ENCODE results near the gene ACTRT1. TPM values are rescaled to one million over a fixed set of nuclear protein-coding genes. Genes with fewer than 3 reads are reported as not detected.

The ACTRT1 gene
- total RNA-seq = not detected in 3 replicates
- long read RNA-seq = 0 reads

DNA sequence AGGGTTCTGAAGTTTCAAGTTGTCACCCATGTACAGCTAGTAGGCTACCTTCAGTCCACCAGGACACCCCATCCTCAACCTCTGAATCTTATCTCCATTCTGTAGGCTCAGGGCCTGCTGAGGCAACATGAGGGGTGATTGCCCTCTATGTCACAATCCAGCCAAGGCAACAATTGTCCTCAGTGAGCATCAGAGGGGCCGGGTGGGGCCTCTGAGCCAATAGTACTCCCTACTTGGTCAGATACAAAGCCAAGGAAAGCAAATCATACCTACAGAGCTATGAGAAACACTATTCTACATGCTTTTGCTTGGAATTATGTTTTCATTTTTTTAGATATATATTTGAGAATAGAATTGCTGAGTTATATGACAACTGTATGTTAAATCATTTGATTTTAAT, at the start of gene ACTRT1:
Gene ACTRT1, minus strand, starts transcription at position 101 of the 400 bp plus-strand sequence. CDS start 197 bp downstream, outside the sequence.
- TF ChIP-seq, protein P1, sequence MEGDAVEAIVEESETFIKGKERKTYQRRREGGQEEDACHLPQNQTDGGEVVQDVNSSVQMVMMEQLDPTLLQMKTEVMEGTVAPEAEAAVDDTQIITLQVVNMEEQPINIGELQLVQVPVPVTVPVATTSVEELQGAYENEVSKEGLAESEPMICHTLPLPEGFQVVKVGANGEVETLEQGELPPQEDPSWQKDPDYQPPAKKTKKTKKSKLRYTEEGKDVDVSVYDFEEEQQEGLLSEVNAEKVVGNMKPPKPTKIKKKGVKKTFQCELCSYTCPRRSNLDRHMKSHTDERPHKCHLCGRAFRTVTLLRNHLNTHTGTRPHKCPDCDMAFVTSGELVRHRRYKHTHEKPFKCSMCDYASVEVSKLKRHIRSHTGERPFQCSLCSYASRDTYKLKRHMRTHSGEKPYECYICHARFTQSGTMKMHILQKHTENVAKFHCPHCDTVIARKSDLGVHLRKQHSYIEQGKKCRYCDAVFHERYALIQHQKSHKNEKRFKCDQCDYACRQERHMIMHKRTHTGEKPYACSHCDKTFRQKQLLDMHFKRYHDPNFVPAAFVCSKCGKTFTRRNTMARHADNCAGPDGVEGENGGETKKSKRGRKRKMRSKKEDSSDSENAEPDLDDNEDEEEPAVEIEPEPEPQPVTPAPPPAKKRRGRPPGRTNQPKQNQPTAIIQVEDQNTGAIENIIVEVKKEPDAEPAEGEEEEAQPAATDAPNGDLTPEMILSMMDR (IDR thresholded peaks at IDR 0.05) = no peak
- Mint-ChIP-seq H3K27ac (ENCODE audit: unreplicated experiment) (no peak within 1 kb of the TSS), H3K27me3 (ENCODE audit: low read depth) (no peaks in the 10 kb centered on the region), H3K9me3 (ENCODE audit: low read depth) (peaks cover 8% of the 10 kb centered on the region), H3K4me3 (ENCODE audit: unreplicated experiment) (no peak within 1 kb of the TSS), H3K36me3 (ENCODE audit: low read depth) (no peaks in the 10 kb centered on the region), H3K4me1 (ENCODE audit: low read depth) (no peaks in the 10 kb centered on the region)
- peak; percentile 26 for DNase-seq (ENCODE audit: low spot score)

DNA sequence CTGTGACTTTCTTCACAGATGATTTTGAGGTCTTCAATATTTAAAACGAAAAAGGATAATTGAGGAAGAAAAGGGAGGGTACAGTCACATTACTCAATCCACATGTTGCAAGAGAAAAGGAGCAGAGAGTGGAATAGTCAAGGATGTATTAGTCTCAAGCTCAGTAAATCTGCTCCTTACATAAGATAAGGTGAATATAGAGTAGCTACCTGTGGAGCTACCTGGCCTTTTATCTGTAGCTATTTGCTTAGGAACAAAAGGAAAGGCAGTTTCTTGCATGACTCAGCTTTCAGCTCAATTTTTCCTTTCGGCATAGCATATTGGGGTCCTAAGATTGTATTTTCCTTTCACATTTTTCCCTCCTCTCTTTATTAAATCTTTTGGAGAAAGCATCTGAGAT, 26.3 kb upstream of the ACTRT1 start:
- TF ChIP-seq, protein P1 (IDR thresholded peaks at IDR 0.05) = no peak
- H3K4me1 Mint-ChIP-seq (ENCODE audit: low read depth) = no peaks in the 10 kb centered on the region
- H3K9me3 Mint-ChIP-seq (ENCODE audit: low read depth) = peaks cover 11% of the 10 kb centered on the region
- no peaks in the 10 kb centered on the region for H3K27me3 Mint-ChIP-seq (ENCODE audit: low read depth)
- H3K36me3 Mint-ChIP-seq (ENCODE audit: low read depth) = no peaks in the 10 kb centered on the region
- H3K4me3 Mint-ChIP-seq (ENCODE audit: unreplicated experiment) = no peak overlapping the region
- DNase-seq (ENCODE audit: low spot score) = no peak
- H3K27ac Mint-ChIP-seq (ENCODE audit: unreplicated experiment) = no peak overlapping the region

DNA sequence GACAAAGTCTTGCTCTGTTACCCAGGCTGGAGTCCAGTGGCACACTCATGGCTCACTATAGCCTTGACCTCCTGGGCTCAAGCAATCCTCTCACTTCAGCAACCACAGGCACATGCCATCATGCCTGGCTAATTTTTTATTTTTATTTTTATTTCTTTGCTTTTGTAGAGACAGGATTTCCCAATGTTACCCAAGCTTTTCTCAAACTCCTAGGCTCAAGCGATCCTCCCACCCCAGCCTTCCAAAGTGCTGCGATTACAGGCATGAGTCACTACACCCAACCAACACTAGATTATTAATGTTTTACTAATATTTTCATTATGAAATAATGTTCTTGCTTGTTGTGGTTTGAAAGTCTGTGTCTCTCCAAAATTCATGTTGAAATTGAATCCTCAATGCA, 5.2 kb upstream of the ACTRT1 start:
- H3K4me1 Mint-ChIP-seq (ENCODE audit: low read depth) = no peaks in the 10 kb centered on the region
- peaks cover 25% of the 10 kb centered on the region for H3K9me3 Mint-ChIP-seq (ENCODE audit: low read depth)
- H3K4me3 Mint-ChIP-seq (ENCODE audit: unreplicated experiment) = no peak overlapping the region
- TF ChIP-seq, protein P1 (IDR thresholded peaks at IDR 0.05) = no peak
- H3K36me3 Mint-ChIP-seq (ENCODE audit: low read depth) = no peaks in the 10 kb centered on the region
- no peak overlapping the region for H3K27ac Mint-ChIP-seq (ENCODE audit: unreplicated experiment)
- DNase-seq (ENCODE audit: low spot score) = no peak
- no peaks in the 10 kb centered on the region for H3K27me3 Mint-ChIP-seq (ENCODE audit: low read depth)

DNA sequence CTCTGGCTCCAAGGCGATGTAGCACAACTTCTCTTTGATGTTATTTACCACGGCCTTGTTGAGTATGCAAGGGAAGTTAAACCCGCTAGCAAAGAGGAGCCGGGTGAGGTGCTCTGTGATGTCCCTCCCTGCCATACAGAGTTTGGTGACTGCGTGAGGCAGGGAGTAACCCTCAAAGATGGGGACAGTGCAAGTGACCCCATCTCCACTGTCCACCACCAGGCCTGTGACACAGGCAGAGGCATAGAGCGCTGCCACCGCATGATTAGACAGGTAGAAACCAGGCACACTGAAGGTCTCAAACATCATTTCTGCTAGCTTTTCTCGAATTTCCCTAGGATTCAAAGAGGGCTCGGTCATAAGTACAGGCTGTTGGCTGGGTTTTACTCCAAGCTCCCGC, 677 bp downstream of the ACTRT1 start:
- Mint-ChIP-seq H3K27me3 (ENCODE audit: low read depth) (no peaks in the 10 kb centered on the region), H3K9me3 (ENCODE audit: low read depth) (peaks cover 8% of the 10 kb centered on the region), H3K4me1 (ENCODE audit: low read depth) (no peaks in the 10 kb centered on the region), H3K36me3 (ENCODE audit: low read depth) (no peaks in the 10 kb centered on the region), H3K4me3 (ENCODE audit: unreplicated experiment) (no peak overlapping the region), H3K27ac (ENCODE audit: unreplicated experiment) (no peak overlapping the region)
- TF ChIP-seq, protein P1 (IDR thresholded peaks at IDR 0.05) = no peak
- DNase-seq (ENCODE audit: low spot score) = peak; percentile 54

DNA sequence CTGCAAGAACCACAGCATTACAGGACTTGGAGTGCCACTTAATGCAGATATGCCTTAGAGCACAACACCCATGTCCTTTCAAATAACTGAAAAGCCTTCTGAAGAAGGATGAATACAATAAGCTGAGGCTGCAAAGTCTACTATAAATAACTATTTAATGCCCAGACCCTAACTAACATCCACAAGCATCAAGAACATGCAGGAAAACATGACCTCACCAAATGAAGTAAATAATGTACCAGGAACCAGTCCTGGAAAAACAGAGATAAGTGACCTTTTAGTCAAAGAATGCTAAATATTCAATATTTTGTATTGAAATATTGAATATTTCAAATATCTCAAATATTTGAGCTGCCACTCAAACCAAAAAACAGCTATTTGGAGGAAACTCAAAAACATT, 16.9 kb downstream of the ACTRT1 start:
- TF ChIP-seq, protein P1 (IDR thresholded peaks at IDR 0.05) = no peak
- Mint-ChIP-seq H3K9me3 (ENCODE audit: low read depth) (peaks cover 13% of the 10 kb centered on the region), H3K27ac (ENCODE audit: unreplicated experiment) (no peak overlapping the region), H3K4me3 (ENCODE audit: unreplicated experiment) (no peak overlapping the region), H3K36me3 (ENCODE audit: low read depth) (no peaks in the 10 kb centered on the region), H3K4me1 (ENCODE audit: low read depth) (no peaks in the 10 kb centered on the region), H3K27me3 (ENCODE audit: low read depth) (no peaks in the 10 kb centered on the region)
- DNase-seq (ENCODE audit: low spot score) = no peak

Measured in chondrocyte (in vitro differentiated cells).